Liver (tissue), 3 donors: ENCODE measurements around the gene ZCWPW1.

Experiments used
- FOXA1 ChIP-seq: IDR thresholded peaks from 2 replicates; pipeline ENCODE4 v1.6.1; 2016; ENCODE audit warnings: antibody characterized with exemption
- GABPA ChIP-seq, 2 donors: IDR thresholded peaks in 1 of 2; conservative IDR thresholded peaks in 1 of 2; 2 replicates each; pipeline ENCODE4 v1.6.1; 2016; ENCODE audit warnings: antibody characterized with exemption in 2 of 2, mild to moderate bottlenecking in 1 of 2, moderate library complexity in 1 of 2
- JUND ChIP-seq, 2 donors: IDR thresholded peaks; 2 replicates each; pipeline ENCODE4 v1.6.1; 2016; ENCODE audit warnings: antibody characterized with exemption in 2 of 2
- SP1 ChIP-seq: IDR thresholded peaks from 2 replicates; pipeline ENCODE4 v1.6.1; 2018; ENCODE audit warnings: antibody characterized with exemption, mild to moderate bottlenecking
- YY1 ChIP-seq: IDR thresholded peaks from 2 replicates; pipeline ENCODE4 v1.6.1; 2016; ENCODE audit warnings: antibody characterized with exemption, mild to moderate bottlenecking
- TF ChIP-seq, protein P1 (sequence below): IDR thresholded peaks from 2 replicates; pipeline ENCODE4 v1.6.1; 2016; ENCODE audit warnings: antibody characterized with exemption
- TF ChIP-seq, protein P2 (sequence below): fragments of 150-350 bp; IDR thresholded peaks from 2 replicates; pipeline ENCODE4 v1.5.1; 2017; ENCODE audit warnings: improper control_type of control experiment, low read depth, low read length; ENCODE audit not compliant: missing input control
- TF ChIP-seq, protein P3 (sequence below): IDR thresholded peaks from 2 replicates; pipeline ENCODE4 v1.6.1; 2016; ENCODE audit warnings: antibody characterized with exemption, mild to moderate bottlenecking
- TF ChIP-seq, protein P4 (sequence below): IDR thresholded peaks from 2 replicates; pipeline ENCODE4 v1.6.1; 2016; ENCODE audit warnings: antibody characterized with exemption
- donor health status: healthy.
- donor health status: healthy.

DNA sequence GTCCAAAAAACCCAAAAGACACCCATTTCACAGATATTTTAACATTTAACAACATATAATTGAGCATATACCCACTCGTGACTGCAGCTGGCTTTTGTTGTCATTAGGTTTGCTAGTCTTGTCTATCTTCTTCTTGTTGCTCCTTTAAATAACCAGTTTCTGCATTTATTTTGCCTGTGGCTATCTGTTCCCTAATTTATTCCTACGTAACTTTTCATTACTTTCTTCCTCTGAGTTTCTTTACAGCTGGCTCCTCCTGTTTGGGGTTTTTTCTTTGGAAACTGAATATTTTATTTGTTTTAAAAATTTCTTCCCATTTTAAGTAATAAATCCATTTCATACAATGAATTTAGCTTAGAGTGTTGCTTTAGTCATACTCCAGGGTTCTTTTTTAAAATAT, 40.8 kb downstream of the ZCWPW1 start:
- TF ChIP-seq, protein P1, sequence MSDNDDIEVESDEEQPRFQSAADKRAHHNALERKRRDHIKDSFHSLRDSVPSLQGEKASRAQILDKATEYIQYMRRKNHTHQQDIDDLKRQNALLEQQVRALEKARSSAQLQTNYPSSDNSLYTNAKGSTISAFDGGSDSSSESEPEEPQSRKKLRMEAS: no peak
- TF ChIP-seq GABPA (IDR thresholded peaks at IDR 0.05 in 1 of 2, conservative IDR thresholded peaks at IDR 0.05 in 1 of 2): no peak
- TF ChIP-seq, protein P2, sequence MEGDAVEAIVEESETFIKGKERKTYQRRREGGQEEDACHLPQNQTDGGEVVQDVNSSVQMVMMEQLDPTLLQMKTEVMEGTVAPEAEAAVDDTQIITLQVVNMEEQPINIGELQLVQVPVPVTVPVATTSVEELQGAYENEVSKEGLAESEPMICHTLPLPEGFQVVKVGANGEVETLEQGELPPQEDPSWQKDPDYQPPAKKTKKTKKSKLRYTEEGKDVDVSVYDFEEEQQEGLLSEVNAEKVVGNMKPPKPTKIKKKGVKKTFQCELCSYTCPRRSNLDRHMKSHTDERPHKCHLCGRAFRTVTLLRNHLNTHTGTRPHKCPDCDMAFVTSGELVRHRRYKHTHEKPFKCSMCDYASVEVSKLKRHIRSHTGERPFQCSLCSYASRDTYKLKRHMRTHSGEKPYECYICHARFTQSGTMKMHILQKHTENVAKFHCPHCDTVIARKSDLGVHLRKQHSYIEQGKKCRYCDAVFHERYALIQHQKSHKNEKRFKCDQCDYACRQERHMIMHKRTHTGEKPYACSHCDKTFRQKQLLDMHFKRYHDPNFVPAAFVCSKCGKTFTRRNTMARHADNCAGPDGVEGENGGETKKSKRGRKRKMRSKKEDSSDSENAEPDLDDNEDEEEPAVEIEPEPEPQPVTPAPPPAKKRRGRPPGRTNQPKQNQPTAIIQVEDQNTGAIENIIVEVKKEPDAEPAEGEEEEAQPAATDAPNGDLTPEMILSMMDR: no peak
- TF ChIP-seq YY1: no peak
- TF ChIP-seq, protein P3, sequence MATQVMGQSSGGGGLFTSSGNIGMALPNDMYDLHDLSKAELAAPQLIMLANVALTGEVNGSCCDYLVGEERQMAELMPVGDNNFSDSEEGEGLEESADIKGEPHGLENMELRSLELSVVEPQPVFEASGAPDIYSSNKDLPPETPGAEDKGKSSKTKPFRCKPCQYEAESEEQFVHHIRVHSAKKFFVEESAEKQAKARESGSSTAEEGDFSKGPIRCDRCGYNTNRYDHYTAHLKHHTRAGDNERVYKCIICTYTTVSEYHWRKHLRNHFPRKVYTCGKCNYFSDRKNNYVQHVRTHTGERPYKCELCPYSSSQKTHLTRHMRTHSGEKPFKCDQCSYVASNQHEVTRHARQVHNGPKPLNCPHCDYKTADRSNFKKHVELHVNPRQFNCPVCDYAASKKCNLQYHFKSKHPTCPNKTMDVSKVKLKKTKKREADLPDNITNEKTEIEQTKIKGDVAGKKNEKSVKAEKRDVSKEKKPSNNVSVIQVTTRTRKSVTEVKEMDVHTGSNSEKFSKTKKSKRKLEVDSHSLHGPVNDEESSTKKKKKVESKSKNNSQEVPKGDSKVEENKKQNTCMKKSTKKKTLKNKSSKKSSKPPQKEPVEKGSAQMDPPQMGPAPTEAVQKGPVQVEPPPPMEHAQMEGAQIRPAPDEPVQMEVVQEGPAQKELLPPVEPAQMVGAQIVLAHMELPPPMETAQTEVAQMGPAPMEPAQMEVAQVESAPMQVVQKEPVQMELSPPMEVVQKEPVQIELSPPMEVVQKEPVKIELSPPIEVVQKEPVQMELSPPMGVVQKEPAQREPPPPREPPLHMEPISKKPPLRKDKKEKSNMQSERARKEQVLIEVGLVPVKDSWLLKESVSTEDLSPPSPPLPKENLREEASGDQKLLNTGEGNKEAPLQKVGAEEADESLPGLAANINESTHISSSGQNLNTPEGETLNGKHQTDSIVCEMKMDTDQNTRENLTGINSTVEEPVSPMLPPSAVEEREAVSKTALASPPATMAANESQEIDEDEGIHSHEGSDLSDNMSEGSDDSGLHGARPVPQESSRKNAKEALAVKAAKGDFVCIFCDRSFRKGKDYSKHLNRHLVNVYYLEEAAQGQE: no peak
- no peak for TF ChIP-seq SP1
- no peak for TF ChIP-seq FOXA1
- TF ChIP-seq JUND (IDR thresholded peaks at IDR 0.05): no peak
- TF ChIP-seq, protein P4, sequence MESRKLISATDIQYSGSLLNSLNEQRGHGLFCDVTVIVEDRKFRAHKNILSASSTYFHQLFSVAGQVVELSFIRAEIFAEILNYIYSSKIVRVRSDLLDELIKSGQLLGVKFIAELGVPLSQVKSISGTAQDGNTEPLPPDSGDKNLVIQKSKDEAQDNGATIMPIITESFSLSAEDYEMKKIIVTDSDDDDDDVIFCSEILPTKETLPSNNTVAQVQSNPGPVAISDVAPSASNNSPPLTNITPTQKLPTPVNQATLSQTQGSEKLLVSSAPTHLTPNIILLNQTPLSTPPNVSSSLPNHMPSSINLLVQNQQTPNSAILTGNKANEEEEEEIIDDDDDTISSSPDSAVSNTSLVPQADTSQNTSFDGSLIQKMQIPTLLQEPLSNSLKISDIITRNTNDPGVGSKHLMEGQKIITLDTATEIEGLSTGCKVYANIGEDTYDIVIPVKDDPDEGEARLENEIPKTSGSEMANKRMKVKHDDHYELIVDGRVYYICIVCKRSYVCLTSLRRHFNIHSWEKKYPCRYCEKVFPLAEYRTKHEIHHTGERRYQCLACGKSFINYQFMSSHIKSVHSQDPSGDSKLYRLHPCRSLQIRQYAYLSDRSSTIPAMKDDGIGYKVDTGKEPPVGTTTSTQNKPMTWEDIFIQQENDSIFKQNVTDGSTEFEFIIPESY: no peak
